ENCODE measurements around the gene HEATR5A.

DNA sequence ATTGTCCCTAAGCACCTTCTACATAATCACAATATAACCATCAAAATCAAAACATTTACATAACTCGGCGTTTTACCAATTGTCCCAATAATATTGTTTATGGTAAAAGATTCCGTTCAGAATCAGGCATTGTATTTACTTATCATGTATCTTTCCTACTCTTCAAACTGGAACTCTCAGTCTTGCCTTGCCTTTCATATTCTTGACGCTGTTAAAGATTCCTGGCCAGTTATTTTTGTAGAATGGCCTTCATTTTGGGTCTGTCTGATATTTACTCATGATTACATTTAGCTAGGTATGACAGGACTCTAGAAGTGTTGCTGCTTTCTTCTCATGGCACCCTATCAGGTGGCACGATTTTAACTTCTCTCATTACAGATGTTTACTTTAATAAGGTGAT lies 850 bp upstream of the HEATR5A start:
- TF ChIP-seq, protein P1, sequence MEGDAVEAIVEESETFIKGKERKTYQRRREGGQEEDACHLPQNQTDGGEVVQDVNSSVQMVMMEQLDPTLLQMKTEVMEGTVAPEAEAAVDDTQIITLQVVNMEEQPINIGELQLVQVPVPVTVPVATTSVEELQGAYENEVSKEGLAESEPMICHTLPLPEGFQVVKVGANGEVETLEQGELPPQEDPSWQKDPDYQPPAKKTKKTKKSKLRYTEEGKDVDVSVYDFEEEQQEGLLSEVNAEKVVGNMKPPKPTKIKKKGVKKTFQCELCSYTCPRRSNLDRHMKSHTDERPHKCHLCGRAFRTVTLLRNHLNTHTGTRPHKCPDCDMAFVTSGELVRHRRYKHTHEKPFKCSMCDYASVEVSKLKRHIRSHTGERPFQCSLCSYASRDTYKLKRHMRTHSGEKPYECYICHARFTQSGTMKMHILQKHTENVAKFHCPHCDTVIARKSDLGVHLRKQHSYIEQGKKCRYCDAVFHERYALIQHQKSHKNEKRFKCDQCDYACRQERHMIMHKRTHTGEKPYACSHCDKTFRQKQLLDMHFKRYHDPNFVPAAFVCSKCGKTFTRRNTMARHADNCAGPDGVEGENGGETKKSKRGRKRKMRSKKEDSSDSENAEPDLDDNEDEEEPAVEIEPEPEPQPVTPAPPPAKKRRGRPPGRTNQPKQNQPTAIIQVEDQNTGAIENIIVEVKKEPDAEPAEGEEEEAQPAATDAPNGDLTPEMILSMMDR (IDR thresholded peaks at IDR 0.05; ENCODE audit: insufficient read depth, low read length) = no peak
- TF ChIP-seq GABPA (IDR thresholded peaks at IDR 0.05; ENCODE audit: low read depth) = no peak
- TF ChIP-seq POLR2AphosphoS5 (IDR thresholded peaks at IDR 0.05; ENCODE audit: low read depth) = no peak
- TF ChIP-seq SPI1 (IDR thresholded peaks at IDR 0.05; ENCODE audit: borderline replicate concordance, low read depth) = no peak
